Hepatocyte (in vitro differentiated cells): ENCODE data around the gene GRK3.

ENCODE experiments used
- EZH2 ChIP-seq: fragments of 200-600 bp; sonication (generic); IDR thresholded peaks from 2 replicates; pipeline ENCODE4 v1.6.1; 2016; ENCODE audit warnings: antibody characterized with exemption, mild to moderate bottlenecking, borderline replicate concordance
- TF ChIP-seq, protein P1 (sequence below): fragments of 200-600 bp; sonication (generic); IDR thresholded peaks from 2 replicates; pipeline ENCODE4 v1.5.1; 2016; ENCODE audit warnings: antibody characterized with exemption, mild to moderate bottlenecking; ENCODE audit not compliant: poor library complexity

DNA sequence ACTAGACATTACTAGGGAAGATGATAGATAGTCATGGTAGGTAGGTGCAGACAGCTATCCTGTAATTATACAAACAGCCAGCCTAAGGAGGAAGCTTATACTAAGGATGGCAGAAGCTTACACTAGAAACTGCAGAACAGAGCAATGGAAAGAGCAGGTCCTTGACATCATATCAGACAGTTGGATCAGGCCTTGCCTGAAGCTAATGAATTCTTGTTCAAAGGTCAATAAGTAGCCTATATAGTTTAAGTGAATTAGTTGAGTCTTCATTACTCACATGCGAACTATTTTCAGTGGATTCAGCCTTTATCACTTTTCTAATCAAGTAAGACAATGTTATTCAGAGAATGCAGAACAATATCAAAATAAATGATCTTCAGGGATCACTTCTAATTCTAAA, 22.3 kb upstream of the GRK3 start:
- TF ChIP-seq, protein P1, sequence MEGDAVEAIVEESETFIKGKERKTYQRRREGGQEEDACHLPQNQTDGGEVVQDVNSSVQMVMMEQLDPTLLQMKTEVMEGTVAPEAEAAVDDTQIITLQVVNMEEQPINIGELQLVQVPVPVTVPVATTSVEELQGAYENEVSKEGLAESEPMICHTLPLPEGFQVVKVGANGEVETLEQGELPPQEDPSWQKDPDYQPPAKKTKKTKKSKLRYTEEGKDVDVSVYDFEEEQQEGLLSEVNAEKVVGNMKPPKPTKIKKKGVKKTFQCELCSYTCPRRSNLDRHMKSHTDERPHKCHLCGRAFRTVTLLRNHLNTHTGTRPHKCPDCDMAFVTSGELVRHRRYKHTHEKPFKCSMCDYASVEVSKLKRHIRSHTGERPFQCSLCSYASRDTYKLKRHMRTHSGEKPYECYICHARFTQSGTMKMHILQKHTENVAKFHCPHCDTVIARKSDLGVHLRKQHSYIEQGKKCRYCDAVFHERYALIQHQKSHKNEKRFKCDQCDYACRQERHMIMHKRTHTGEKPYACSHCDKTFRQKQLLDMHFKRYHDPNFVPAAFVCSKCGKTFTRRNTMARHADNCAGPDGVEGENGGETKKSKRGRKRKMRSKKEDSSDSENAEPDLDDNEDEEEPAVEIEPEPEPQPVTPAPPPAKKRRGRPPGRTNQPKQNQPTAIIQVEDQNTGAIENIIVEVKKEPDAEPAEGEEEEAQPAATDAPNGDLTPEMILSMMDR: no peak
- TF ChIP-seq EZH2: no peak
